WI38 (cell line): ENCODE data around the gene ICE2.

Experiments
- H3K4me3 ChIP-seq: 2 replicates; pipeline ENCODE4 v1.5.1; 2011; ENCODE audit warnings: low read depth, mild to moderate bottlenecking, control low read depth, low read length
- CTCF ChIP-seq: IDR thresholded peaks from 2 replicates; pipeline ENCODE4 v1.5.1; 2012; ENCODE audit warnings: low read depth, mild to moderate bottlenecking, control low read depth, low read length

The ICE2 gene

DNA sequence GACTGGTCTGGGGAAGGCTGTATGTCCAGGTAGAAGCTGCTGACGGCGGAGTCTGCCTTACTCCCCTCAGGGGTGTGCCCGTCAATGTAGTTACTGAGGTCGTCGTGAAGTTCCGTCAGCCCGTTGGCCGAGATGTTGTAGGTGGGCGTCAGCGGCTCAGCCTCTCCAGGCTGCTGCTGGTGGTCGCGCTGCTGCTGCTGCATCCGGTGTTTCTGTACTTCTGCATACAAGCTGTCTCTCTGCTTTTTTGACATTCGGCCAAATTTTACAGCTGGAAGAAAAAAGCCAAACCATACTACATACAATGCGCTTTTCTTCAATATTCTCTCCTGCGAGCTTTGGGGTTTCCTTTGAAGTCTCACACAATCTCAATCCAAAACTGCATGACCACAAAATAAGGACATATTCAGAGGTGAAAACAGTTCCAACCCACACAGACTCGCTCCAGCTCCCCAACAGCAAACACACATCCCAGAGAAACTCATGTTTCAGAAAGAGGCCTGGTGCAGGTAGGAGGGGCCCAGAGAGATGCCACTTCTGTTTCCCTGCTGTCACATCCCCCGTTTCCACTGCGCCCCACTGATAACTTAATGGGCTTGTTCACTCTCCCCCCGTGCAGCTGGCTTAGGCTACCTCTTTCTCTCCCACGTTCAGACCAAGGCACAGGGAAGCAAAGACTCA is 32.5 kb upstream of the ICE2 start:
- no peak overlapping the region for H3K4me3 ChIP-seq
- no peak for TF ChIP-seq CTCF

DNA sequence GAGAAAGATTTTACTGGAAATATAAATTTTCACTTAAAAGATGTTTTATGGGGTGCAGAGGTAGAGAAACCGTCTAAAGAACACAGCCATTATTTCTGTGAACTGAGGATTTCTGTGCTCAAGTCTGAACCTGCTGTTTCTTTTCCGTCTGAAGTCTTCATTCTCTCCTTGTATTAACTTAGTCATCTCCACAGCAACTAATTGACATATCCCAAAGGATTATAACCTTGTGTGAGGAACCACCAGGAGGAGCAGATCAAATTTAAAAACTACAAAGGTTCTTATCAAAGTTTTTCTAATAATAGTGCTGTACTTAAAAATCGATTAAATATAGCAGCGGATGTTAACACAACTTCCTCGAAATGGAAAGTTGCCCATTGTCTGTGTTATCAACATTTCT is 31.1 kb upstream of the ICE2 start:
- no peak for TF ChIP-seq CTCF
- H3K4me3 ChIP-seq: no peak overlapping the region

- no peak for TF ChIP-seq CTCF
- H3K4me3 ChIP-seq: no peak overlapping the region
These were observed 30.5 kb upstream of the ICE2 start for GRCh38 chr15:60509470-60509869.

- H3K4me3 ChIP-seq: no peak overlapping the region
- TF ChIP-seq CTCF: no peak
These were observed 29.5 kb upstream of the ICE2 start for GRCh38 chr15:60508442-60508841.

DNA sequence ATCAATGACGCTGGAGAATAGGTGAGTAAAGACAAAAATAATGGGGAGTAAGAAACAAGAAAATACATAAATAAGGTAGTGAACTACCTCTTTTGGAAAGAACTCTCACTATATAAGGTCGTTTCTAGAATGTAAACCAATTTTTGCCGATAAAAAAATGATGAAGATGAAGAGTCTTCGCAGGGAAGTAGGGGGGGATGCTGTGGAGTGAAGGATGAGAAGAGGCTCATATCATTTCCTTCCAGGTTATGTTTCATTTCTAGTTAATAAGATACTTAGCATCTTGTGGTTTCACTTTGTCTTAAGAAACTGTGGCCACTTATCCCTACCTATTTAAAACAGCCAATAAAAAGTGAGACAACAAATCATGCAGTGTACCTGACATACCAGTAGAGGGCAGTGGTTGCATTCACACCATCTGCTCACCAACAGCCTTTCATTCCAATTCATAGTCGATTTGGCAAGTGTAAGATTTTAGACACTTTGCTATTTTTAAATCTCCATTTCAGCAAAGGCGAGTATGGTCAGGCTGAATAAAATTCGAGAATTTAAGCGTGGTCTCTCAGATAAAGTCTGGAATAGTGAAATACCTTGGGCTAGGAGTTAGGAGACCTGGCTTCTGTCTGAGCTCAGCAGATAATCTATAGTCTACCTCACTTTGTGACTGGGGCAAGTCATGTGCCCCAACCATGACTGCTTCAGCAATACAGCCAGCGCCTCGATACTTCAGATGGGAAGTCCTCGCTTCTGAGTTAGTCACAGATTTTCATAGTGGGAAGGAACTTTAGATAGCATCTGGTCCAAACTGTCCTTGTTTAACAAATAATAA is 28.9 kb upstream of the ICE2 start:
- TF ChIP-seq CTCF: peak; percentile 83
- no peak overlapping the region for H3K4me3 ChIP-seq

DNA sequence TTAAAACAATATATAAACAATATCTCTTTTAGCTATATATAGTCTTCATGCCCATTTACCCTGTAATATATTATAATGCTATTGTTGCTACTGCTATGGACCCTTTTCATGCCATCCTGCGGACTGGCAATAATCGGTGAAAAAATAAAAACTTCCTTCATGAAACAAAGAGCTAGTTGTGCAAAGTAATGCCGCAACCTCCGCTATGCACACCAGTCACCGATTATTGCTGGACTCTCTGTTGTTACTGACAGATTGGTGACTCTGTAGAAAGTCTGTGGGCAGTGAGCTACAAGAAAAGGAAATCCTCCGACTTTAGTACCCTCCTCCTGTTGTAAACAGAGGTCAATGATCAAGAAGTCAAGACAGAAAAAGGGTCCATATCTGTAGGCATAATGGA is 17.9 kb upstream of the ICE2 start:
- H3K4me3 ChIP-seq: no peak overlapping the region
- no peak for TF ChIP-seq CTCF

DNA sequence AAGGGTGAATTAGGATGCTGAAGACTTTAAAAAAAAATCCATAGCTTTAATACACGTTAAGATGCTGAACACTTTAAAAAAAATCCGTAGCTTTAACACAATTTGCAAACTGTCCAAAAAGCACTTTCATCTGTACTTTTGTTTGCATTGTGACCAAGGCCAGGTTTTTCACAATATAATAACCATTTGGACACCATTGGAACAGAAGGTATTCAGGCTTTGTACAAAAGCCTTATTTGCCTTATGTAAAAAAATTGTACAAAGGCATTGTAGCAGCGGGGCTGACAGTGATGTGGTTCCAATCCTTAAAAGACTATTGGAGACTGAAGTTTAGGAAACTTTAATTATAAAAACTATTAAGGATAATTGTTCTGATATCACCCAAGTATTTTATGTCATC is 15.2 kb upstream of the ICE2 start:
- no peak for TF ChIP-seq CTCF
- H3K4me3 ChIP-seq: no peak overlapping the region
